ENCODE measurements around the gene CEP112. TPM values are rescaled to one million over a fixed set of nuclear protein-coding genes. Genes with fewer than 3 reads are reported as not detected.

The CEP112 gene
- total RNA-seq, 1 donor from 2014 or later: 3.8 TPM

DNA sequence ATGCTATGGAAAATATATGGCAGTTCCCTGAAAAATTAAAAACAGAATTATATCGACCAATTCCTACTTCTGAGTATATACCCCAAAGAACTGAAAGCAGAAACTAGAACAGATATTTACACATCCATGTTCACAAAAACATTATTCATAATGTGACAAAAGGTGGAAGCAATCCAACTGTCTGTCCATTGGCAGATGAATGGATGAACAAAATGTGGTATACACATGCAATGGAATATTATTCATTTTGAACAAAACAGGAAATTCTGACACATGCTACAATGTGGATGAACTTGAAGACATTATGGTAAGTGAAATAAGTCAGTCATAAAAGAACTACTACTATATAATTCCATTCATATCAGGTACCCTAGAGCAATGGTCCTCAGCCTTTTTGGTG lies 367.0 kb downstream of the CEP112 start:
- ATAC-seq (ENCODE audit: low read depth) (no peak), DNase-seq (no peak)
- TF ChIP-seq, protein P1, sequence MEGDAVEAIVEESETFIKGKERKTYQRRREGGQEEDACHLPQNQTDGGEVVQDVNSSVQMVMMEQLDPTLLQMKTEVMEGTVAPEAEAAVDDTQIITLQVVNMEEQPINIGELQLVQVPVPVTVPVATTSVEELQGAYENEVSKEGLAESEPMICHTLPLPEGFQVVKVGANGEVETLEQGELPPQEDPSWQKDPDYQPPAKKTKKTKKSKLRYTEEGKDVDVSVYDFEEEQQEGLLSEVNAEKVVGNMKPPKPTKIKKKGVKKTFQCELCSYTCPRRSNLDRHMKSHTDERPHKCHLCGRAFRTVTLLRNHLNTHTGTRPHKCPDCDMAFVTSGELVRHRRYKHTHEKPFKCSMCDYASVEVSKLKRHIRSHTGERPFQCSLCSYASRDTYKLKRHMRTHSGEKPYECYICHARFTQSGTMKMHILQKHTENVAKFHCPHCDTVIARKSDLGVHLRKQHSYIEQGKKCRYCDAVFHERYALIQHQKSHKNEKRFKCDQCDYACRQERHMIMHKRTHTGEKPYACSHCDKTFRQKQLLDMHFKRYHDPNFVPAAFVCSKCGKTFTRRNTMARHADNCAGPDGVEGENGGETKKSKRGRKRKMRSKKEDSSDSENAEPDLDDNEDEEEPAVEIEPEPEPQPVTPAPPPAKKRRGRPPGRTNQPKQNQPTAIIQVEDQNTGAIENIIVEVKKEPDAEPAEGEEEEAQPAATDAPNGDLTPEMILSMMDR (IDR thresholded peaks at IDR 0.05): no peak
- Mint-ChIP-seq H3K36me3 (ENCODE audit: low read depth) (no peaks in the 10 kb centered on the region), H3K9me3 (no peaks in the 10 kb centered on the region), H3K27me3 (no peaks in the 10 kb centered on the region), H3K4me3 (no peak overlapping the region), H3K4me1 (peaks cover 12% of the 10 kb centered on the region), H3K27ac (no peak overlapping the region)
- POLR2A ChIA-PET: no interaction called here
- CTCF ChIA-PET: no interaction called here
- intact Hi-C loops (cut with micrococcal nuclease): no loop called here

DNA sequence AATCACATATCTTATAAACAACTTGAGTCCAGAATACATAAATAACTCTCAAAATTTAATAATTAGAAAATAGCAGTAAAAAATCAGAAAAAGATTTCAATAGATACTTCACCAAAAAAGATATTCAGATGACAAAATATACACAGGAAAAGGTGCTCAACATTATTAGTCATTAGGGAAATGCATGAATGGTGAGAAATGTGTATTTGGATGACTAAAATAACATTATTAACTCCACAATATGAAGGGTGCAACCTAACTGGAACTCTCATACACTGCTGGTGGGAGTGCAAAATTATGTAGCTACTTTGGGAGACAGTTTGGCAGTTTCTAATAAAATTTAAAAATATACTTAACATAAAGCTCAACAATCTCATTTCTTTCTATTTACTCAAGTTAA lies 368.2 kb downstream of the CEP112 start:
- ChIA-PET CTCF (no interaction called here), POLR2A (no interaction called here)
- peaks cover 12% of the 10 kb centered on the region for H3K4me1 Mint-ChIP-seq
- H3K9me3 Mint-ChIP-seq: no peaks in the 10 kb centered on the region
- no peaks in the 10 kb centered on the region for H3K36me3 Mint-ChIP-seq (ENCODE audit: low read depth)
- no peak overlapping the region for H3K4me3 Mint-ChIP-seq
- intact Hi-C loops (cut with micrococcal nuclease): no loop called here
- ATAC-seq (ENCODE audit: low read depth) (no peak), DNase-seq (no peak)
- no peak overlapping the region for H3K27ac Mint-ChIP-seq
- TF ChIP-seq, protein P1 (IDR thresholded peaks at IDR 0.05): no peak
- H3K27me3 Mint-ChIP-seq: no peaks in the 10 kb centered on the region

DNA sequence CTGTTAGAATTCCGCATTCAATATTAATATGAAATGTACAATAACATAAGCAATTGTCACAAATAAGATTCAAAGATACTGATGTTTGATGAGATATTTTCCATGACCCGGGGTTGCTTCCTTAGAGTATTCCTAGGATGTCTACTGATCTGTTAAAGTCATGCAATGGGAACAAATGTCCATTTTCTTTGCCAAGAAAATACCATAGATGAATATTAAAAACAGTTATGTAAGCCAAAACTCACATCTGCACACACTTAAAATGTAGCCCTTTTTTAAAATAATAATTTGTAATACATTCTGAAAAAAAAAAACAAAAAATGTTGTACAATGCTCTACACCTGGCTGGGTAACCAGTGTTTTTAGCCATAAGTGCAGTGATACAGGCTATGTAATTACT lies 371.1 kb downstream of the CEP112 start:
- CTCF ChIA-PET: no interaction called here
- intact Hi-C loops (cut with micrococcal nuclease): no loop called here
- Mint-ChIP-seq H3K36me3 (ENCODE audit: low read depth) (no peaks in the 10 kb centered on the region), H3K4me1 (peaks cover 7% of the 10 kb centered on the region), H3K27ac (no peak overlapping the region), H3K4me3 (no peak overlapping the region), H3K9me3 (no peaks in the 10 kb centered on the region), H3K27me3 (no peaks in the 10 kb centered on the region)
- no peak for ATAC-seq (ENCODE audit: low read depth)
- POLR2A ChIA-PET: no interaction called here
- no peak for DNase-seq
- TF ChIP-seq, protein P1 (IDR thresholded peaks at IDR 0.05): no peak

DNA sequence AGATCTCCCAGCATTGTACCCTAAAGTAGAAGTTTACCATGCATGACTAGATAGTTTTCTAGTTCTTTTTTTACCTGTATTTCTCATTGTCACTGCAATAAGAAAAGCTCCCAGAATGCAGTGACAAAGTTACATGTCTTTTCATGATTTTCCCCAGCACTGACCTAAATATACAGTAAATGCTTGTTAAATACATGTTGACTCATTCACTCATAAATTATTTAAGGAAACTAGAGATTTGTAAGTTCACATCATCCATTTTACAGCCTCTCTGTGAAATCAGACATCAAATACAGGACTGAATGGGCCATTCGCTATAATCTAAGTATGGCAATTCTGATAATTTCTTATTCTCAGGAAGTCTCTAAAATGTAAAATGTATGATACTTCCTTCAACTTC lies 371.6 kb downstream of the CEP112 start:
- Mint-ChIP-seq H3K9me3 (no peaks in the 10 kb centered on the region), H3K27me3 (no peaks in the 10 kb centered on the region), H3K36me3 (ENCODE audit: low read depth) (no peaks in the 10 kb centered on the region), H3K27ac (no peak overlapping the region), H3K4me3 (no peak overlapping the region), H3K4me1 (peaks cover 3% of the 10 kb centered on the region)
- no peak for DNase-seq
- ATAC-seq (ENCODE audit: low read depth): no peak
- intact Hi-C loops (cut with micrococcal nuclease): no loop called here
- CTCF ChIA-PET: no interaction called here
- TF ChIP-seq, protein P1 (IDR thresholded peaks at IDR 0.05): no peak
- POLR2A ChIA-PET: no interaction called here

DNA sequence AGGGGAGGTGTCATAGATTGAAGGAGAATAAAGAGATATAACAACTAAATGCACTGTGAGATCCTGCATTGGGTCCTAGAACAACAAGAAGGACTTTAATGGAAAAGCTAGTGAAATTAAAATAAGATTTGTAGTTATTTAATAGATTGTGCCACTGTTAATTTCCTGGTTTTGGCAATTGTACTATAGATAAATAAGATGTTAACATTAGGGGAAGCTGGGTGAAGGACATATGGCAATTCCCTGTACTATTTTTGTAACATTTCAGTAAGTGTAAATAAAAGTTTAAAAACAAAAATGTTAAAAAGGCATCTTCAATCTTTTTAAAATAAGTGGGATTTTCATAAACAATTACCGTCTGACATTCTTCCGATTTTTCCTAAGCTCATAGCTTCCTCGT lies 372.1 kb downstream of the CEP112 start:
- Mint-ChIP-seq H3K27me3 (no peaks in the 10 kb centered on the region), H3K9me3 (no peaks in the 10 kb centered on the region), H3K36me3 (ENCODE audit: low read depth) (no peaks in the 10 kb centered on the region), H3K27ac (no peak overlapping the region), H3K4me3 (no peak overlapping the region), H3K4me1 (no peaks in the 10 kb centered on the region)
- DNase-seq: no peak
- TF ChIP-seq, protein P1 (IDR thresholded peaks at IDR 0.05): no peak
- POLR2A ChIA-PET: no interaction called here
- CTCF ChIA-PET: no interaction called here
- intact Hi-C loops (cut with micrococcal nuclease): no loop called here
- ATAC-seq (ENCODE audit: low read depth): no peak

Measured in activated B cell treated with CpG ODN at 0.5 μM for 24 hours (primary cell).